ENCODE data around the gene RIC8A.
"Not testable (repeated sequence)": the region's sequence is repeated elsewhere in the genome, so short reads cannot be mapped to it uniquely, and the experiment has no call there.

The RIC8A gene

DNA sequence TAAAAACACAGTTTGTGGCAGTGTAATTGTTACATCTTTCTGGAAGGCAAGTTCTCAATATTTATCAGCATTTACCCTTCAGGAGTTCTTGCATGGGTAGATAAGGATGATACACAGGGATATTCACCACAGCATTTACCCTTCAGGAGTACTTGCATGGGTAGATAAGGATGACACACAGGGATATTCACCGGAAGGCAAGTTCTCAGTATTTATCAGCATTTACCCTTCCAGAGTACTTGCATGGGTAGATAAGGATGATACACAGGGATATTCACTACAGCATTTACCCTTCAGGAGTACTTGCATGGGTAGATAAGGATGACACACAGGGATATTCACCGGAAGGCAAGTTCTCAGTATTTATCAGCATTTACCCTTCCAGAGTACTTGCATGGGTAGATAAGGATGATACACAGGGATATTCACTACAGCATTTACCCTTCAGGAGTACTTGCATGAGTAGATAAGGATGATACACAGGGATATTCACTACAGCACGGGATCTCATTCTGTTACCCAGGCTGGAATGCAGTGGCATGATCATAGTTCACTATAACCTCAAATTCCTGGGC, 13.2 kb downstream of the RIC8A start:
- not testable (repeated sequence) for DNase-seq (ENCODE audit: low spot score)

DNA sequence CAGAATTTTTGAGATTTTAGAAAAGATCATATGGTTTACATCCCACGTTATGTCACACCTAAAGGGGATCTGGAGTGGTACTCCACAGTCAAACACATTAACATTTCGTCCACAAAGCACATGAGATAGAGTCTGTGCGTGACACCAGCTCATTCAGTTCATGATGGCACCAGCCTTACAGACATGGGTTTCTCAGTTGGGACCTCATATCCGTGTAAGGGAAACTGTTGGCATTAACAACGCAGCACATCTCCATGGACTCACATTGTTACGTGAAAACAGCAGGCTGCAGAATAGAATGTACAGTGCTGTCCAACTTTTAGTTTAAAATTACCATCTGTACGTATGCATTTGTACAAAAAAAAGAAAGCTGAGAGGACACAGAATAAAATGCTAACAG, 14.0 kb downstream of the RIC8A start:
- no peak for DNase-seq (ENCODE audit: low spot score)

DNA sequence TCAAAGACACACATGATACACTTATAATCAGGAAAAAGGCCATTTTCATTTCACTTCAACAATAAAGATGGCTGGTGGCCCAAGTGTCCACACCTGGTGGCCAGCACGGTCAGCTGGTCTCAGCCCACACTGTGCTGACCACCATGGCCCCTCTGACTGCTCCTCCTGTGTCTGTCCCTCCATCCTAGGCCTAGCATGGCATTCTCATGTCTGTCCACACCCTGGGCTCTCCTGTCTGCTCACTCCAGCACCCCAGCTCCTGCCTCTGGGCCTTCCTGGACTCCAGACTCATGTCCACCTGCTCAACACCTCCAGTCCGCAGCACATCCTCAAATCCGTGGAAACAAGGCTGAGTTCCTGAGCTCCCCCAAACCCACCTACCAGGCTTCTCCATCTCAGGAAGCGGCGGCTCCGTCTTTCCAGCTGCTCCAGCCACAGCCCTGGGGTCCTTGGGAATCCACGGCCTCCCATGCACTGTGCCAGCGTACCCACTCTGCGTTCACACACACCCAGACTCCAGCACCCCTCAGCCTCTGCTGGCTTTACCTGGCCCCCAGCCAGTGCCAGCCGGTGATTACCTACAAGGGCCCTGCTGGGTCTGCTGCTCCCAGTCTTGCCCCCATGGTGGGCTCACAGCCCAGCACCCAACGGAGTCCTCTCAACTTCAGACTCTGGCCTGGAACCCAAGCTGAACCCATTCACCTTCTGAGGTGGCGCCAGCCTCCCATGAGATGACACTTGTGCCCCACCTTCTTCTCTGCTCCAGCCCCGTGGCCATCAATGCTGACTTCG, 14.7 kb downstream of the RIC8A start:
- no peak for DNase-seq (ENCODE audit: low spot score)

DNA sequence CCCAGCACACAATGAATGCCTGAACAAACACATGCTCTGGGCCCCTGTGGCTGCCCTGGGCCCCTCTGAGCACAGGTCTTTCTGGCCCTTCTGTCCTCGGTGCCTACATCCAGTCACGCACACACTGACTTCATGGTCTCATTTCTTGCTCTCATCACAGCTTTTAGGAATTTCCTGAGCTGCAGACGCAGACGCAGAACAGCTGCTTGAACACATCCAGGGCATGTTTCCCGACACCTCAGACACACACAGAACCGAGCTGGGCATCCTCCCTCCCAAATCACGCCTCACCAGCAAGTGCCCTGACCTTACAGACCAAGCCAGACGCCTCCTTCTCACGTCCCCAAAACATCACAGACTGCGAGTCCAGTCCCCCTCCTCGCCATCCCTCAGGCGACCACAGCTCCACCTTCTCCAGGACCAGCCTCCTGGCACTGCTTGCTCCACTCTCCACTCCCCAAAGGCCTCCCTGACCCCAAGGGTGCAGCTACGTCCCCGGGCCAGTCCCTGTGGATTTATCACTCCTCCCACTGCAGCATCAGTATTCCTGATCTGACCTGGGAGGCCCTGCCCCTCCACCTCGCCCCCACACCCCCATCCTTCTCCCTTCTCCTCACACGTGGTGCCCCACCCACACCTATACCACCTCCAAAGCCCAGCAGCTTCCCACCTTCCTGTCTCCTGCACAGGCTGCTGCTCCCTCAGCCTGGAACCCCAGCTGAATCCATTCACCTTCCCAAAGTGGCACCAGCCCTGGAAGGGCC, 15.7 kb downstream of the RIC8A start:
- DNase-seq (ENCODE audit: low spot score), result no peak

DNA sequence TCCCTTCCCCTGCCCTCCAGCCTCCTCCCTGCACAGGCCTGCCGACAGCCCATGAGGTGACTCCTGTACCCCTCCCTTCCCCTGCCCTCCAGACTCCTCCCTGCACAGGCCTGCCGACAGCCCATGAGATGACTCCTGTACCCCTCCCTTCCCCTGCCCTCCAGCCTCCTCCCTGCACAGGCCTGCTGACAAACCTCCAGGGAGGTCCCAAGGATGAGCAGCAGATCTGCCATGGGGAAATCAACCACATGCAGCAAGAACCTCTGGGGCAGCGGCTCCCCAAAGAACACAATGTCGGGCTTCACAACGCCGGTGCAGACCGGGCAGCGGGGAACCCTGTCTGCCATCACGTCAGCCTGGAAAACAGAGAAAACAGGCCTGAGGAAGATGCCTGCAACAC, 16.4 kb downstream of the RIC8A start:
- DNase-seq (ENCODE audit: low spot score), result no peak

DNA sequence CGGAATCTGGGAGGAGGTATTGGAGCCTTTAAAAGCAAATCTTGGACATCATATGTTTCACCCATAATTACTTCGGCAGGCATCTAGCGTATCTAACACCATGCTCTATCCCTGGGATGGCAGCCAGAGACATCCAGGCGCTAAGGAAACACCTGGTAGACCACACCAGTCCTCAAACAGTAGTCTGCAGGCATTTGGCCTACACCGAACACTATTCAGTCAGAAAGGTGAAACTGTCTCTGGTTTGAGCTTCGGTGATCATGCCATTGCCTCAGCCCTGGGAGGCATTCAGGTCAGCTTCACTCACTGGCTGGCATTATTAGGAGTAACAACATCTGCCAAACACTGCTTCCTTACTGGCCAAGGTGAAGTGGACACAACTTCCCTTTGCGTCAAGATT, 16.9 kb downstream of the RIC8A start:
- DNase-seq (ENCODE audit: low spot score), result no peak

DNA sequence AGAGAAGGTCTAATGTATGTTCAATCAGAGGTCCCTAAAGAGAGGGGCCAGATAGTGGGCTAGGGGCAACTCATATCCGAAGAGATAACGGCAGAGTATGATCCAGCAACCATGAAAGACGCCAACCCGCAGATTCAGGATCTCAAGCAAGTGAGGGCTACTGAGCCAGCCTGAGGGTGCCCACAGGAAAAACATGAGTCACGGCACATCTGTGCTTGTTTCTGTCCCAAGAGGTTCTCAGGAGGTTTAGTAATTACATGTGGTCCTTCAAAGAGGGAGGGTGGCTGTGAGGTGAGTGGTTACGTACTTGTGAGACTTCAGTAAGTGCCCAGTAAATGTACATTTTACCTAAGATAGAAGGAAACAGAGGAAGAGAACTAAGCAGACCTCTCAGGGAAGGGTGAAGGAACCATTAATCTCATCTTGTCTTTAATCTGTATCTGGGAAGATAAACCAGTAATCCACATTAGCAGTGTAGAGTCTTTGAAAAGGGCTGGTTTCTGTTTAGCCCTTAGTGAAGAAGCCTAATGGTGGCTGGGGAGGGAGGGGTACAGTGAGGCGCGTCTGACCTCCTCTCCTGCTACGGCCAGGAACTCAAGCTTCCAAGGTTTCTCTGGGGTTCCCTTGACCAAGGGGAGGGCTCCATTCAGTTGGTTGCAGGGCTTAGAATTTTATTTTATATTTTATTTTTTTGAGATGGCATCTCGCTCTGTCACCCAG, 18.4 kb downstream of the RIC8A start:
- DNase-seq (ENCODE audit: low spot score), result no peak

DNA sequence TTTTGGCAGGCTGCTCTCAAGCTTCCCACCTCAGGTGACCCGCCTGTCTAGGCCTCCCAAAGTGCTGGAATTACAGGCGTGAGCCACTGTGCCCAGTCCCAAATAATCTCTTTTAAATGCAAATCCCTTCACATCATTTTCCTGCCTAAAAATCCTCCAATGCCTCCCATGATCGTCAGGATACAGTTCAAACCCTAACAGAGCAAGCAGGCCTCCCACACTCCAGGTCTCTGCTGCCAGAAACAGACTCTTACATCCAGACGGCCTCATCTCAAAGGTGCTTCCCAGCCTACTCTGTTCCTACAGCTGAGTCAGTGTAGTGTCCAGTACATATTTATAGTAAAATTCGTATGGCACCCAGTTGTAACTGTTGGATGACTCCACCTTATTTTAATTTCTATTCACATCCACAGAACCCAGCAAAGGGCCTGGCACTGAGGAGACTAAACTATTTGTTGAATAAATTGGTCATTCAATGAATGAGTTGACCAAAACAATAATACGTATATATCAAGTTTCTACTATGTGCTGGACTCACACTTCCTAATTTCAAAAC, 20.4 kb downstream of the RIC8A start:
- DNase-seq (ENCODE audit: low spot score), result no peak

DNA sequence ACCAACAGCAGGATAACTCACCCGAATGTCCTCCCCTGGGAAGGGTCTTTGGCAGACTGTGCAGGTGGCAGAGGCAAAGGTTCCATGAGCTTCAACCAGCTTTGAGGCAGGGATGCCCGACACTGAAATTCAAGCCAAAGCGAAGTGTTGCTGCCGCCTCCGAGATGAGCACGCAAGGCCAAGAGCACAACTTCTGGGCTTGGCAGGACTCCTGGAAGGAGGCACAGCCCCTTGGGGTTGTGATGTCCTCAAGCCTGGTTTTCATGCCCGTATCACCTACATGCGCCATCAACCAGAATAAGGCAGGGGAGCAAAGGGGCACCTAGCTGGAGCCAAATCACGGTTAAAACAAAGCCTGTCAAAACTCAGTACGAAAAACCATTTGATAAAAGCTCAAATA, 22.9 kb downstream of the RIC8A start:
- DNase-seq (ENCODE audit: low spot score), result no peak

DNA sequence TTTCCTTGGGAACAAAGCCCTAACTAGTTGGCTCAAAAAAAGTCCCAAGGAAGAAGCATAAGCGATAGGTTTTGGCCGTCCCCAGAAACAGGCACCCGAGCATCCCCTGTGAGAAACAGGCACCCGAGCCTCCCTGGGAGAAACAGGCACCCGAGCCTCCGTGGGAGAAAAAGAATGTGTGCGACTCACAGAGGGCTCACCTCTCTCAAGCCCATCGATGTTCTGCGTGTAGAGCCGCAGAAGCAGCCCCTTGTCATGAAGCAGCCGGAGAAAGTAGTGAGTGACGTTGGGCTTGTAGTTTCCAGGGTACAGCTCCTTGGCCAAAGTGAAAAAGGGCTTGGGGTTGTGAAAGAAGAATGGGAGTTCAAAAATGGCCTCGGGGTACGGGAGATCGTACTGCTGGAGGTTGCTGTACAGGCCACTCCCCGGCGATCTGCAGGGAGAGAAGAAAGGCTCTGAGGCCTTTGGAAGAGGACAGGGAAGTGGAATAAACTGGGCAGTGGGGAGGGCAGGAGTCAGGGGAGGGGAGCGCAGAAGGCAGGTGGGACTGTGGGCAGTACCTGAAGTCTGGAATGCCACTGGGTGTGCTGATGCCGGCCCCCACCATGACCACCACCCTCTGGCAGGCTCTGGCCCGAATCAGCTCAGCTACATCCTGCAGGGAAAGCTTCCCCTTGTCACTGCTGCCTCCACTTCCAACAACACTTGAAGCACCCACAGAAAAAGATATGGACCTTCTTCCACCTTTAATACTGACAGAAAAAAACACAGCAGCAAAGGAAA, 25.5 kb downstream of the RIC8A start:
- no peak for DNase-seq (ENCODE audit: low spot score)

DNA sequence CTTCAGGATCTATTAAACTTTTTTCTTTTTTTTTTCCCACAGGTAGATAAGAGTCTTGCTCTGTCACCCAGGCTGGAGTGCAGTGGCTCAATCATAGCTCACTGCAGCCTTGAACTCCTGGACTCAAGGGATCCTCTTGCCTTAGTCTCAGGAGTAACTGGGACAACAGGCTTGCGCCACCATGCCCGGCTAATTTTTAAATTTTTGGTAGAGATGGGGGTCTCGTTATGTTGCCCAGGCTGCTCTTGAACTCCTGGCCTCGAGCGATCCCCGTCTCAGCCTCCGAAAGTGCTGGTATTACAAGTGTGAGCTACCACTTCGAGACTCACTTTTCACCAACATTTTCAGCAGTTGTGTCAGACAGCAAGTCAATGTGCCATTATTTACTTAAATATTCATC, 27.7 kb downstream of the RIC8A start:
- DNase-seq (ENCODE audit: low spot score), result no peak

DNA sequence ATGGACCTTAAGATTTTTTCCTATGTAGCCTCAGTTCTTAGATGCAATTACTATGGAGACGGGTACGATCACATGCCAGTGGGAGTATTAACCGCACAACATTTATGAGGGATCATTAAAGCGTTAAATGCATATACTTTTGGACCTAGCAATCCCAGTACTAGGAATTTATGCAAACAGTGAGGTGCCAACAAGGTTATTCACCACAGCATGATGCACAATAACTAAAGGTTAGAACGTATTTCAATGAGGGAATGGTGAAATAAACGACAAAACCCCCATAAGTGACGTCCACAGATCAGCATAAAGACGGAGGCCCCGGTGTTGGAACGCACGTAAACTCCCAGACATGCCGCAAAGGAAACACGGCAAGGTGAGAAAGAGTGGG, 28.1 kb downstream of the RIC8A start:
- no peak for DNase-seq (ENCODE audit: low spot score)

DNA sequence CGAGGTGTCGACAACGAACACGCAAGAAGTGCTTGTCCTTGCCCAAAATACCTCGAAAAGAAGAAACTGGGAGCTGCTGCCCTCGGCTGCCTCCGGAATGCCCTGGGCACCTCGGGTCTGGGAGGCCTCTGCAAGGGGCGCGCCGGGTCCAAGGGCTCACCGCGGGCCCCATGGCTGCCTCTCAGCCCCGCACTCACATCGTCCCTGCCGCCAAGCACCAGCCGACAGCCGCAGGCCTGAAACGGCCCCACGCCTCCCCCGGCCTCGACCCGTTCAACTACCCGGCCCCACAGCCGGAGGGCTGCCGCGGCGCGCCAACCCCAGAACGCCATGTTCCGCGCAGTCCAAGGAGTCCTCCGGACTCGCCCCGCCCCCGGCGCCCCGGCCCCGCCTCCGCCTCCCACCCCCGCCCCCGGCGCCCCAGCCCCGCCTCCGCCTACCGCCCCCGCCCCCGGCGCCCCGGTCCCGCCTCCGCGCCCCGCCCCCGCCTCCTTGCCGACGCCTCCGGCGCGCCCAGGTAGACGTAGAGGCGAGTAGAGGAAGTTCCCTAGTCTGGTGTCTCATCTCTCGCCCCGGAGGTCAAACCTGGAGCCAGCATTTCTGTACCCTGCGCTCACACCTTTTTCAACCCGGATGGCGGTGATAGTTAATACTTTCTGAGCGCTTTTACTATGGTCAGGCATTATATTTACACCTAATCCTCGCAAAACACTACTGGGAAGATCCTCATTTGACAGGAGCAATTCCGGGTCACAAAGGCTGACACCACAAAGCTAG, 28.7 kb downstream of the RIC8A start, which contains the start of gene SIRT3:
SIRT3 (minus strand) TSS at position 346 of the 777 bp plus-strand sequence; CDS start at position 332, 14 bp downstream.
- DNase-seq (ENCODE audit: low spot score), result peak; percentile 100

DNA sequence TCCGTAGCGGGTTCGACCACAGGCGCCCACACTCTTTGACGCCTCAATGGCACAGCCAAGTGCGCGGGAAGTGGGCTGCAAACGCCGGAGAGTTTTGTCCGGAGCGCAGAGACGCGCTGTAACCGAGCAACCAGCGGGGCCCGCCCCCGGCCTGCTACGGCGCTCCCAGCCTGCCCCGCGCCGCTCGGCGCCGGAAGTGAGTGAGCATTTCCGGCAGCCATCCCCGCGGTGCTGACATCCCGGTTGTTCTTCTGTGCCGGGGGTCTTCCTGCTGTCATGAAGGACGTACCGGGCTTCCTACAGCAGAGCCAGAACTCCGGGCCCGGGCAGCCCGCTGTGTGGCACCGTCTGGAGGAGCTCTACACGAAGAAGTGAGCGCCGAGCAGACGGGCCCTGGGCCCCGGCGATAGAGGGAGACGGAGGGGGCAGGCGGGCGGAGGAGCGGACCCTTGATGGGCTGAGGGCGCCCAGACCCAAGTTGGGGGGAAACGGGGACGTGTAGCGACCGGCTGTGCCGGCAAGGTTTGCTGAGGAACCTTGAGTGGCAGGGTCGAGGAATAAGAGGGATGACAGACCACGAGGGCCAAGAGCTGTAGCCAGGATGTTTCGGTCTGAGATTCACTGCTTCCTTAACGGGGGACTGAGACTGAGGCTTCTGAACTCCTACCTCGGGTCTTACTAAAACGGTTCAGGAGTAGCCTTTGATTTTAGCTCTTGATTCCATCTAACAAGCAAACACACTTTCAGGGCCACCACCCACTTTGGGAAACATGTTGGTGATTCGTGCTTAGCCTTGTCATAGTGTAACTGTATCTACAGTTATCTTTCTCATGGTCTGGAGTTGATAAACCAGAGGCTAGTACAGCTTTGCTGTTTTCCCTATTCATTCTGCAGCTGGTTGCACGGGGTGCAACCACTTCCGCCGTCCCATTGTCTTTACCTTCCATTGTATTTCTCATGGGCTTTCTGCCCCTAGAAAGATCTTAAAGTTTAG, 29.6 kb downstream of the RIC8A start, which contains the start of gene PSMD13:
PSMD13 (plus strand) TSS at position 203 of the 994 bp plus-strand sequence; CDS start at position 277, 74 bp downstream.
- DNase-seq (ENCODE audit: low spot score), result peak; percentile 96

DNA sequence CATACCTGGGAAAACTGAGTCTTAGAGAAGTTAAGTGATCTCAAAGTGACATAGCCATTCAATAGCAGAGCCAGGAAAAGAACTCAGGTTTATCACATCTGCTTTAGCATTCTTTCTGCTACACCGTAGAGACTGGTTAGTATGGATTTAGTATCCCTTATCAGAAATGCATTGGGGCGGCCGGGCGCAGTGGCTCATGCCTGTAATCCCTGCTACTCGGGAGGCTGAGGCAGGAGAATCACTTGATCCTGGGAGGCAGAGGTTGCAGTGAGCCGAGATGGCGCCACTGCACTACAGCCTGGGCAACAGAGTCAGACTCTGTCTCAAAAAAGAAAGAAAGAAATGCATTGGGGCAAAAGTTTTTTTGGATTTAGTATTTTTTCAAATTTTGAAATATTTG, 30.8 kb downstream of the RIC8A start:
- DNase-seq (ENCODE audit: low spot score), result not testable (repeated sequence)

DNA sequence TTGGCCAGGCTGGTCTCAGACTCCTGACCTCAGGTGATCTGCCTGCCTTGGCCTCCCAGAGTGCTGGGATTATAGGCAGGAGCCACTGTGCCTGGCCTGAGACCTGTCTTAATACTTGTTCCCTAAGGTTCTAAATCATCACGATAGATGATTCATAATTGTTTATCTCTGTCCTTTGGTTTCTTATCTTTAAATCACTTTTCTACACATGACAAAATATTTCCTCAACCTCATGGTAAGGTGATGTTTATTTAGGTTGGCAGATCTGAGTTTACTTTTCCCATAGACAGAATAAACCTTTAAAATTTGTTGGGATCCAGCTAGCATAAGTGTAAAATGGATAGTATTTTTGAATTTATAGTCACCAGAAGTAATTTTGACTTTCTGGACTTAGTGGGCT, 32.8 kb downstream of the RIC8A start:
- DNase-seq (ENCODE audit: low spot score), result no peak

DNA sequence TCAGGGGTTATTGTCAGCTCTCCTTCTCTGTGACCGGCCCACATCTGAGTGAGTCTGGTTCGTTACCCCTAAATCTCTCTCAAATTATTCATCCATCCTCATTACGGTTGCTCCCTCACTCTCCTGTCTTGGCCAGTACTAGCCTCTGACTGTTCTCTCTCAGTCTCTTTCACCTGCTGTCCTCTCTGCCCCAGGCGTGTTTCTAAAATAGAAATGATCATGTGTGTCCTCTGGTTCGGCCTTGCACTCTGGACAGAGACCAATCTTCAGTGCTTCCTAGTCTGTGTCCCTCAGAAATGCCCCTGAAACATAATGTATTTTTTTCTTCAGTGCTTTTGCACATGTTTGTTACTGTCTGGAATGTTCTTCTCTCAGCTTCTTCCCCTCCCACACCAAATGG, 34.1 kb downstream of the RIC8A start:
- DNase-seq (ENCODE audit: low spot score), result no peak

DNA sequence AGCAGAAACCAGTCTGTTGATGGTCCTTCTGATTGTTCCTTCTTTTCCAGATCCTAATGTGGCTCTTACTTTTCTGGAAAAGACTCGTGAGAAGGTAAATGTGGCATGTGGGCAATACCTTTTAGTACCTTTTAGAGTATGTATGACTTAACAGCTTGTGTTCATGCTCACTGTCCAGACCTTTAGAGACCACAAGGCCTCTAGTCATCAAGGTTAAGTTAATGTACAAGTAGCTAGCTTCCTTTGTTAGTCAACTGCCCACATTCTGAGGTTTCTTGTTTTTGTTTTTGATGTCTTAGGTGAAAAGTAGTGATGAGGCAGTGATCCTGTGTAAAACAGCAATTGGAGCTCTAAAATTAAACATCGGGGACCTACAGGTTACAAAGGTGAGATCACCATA, 36.9 kb downstream of the RIC8A start:
- no peak for DNase-seq (ENCODE audit: low spot score)

DNA sequence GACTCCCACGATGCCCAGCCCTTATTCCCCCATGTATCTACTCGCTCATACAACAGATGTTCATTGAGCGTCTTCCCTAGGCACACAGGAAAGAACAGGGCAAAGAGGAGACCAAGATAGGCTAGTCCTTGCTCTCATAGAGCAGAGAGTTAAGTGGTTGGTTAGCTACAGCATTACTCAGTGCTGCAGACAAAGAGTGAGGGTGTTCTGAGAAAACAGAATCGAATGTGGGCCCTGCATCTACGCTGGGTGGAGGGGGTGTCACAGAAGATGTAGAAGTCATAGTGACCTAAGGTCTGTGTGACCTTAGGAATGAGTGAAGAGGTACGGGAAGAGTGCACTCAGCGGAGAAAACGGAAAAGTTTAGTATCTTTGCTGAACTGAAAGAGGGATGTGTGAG, 41.6 kb downstream of the RIC8A start:
- DNase-seq (ENCODE audit: low spot score), result no peak

All from iPS-NIHi11 (cell line).